GM23338 (cell line): ENCODE data around the gene UBE3B. TPM values are rescaled to one million over a fixed set of nuclear protein-coding genes. Genes with fewer than 3 reads are reported as not detected.

Source experiments
- CTCF ChIP-seq, 2 experiments: fragments of 200-600 bp in 1 of 2; sonication (generic) in 1 of 2; conservative IDR thresholded peaks; 2 replicates each; pipeline versions ENCODE4 v1.5.1 to v1.6.1; 2016 to 2017; ENCODE audit warnings: antibody characterized with exemption in 2 of 2, low read depth in 2 of 2, mild to moderate bottlenecking in 2 of 2, moderate library complexity in 1 of 2
- NANOG ChIP-seq: IDR thresholded peaks from 2 replicates; pipeline ENCODE4 v1.6.1; 2016; ENCODE audit warnings: antibody characterized with exemption, borderline replicate concordance
- REST ChIP-seq: IDR thresholded peaks from one replicate; pipeline ENCODE4 v1.6.1; 2018; ENCODE audit warnings: antibody characterized with exemption; ENCODE audit not compliant: unreplicated experiment
- ZNF114 ChIP-seq: fragments of 250-450 bp; sonication (Bioruptor Pico); IDR thresholded peaks from 2 replicates; pipeline ENCODE4 v1.5.0; 2020; ENCODE audit warnings: mild to moderate bottlenecking, moderate library complexity
- ZNF331 ChIP-seq: fragments of 250-450 bp; sonication (Bioruptor Pico); IDR thresholded peaks from 2 replicates; pipeline ENCODE4 v1.5.0; 2020; ENCODE audit warnings: low read depth, mild to moderate bottlenecking, moderate library complexity
- ZNF462 ChIP-seq: fragments of 250-450 bp; sonication (Bioruptor Pico); IDR thresholded peaks from 2 replicates; pipeline ENCODE4 v1.5.0; 2020; ENCODE audit warnings: mild to moderate bottlenecking, moderate library complexity
- polyA plus RNA-seq: library from polyadenylated mRNA; unstranded; fragments of >200 nt; fragmentation: Nextera tagmentation; extraction: Ambion mirVana; gene quantifications from 2 replicates; pipeline ENCODE4 v1.2.1, GENCODE V29; 2016
- total RNA-seq: library from RNA; depleted of rRNA; stranded (reverse); fragments of >200 nt; shearing (Covaris generic); gene quantifications from 2 replicates; pipeline ENCODE4 v1.2.3, GENCODE V29; 2014

Gene UBE3B
- total and polyA plus RNA-seq, 2 experiments from 2014 or later, result 20.8 TPM

- TF ChIP-seq ZNF462 (CRISPR knock-in tag) (no peak), NANOG (no peak), ZNF331 (no peak), ZNF114 (CRISPR knock-in tag) (no peak), CTCF (conservative IDR thresholded peaks at IDR 0.05; ENCODE audit: low read depth in 2 of 2) (no peak), REST (no peak)
These were observed 14.9 kb downstream of the UBE3B start (continued) for GRCh38 chr12:109492371-109492770.
